Body of pancreas (tissue), 4 donors: ENCODE results near the gene ENDOU. TPM values are rescaled to one million over a fixed set of nuclear protein-coding genes. Genes with fewer than 3 reads are reported as not detected.

Experiments
- ATAC-seq: fragments of 150-250 bp; one replicate; pipeline ENCODE4 v1.9.1; 2016
- DNase-seq, 4 donors: peaks; one replicate each; pipeline ENCODE4 v3.0.0-alpha.2; 2019
- H3K27ac ChIP-seq, 4 donors: fragments of 200-600 bp; sonication (generic); 1 replicate in 3 of 4; 2 replicates in 1 of 4; pipeline versions ENCODE4 v1.5.1 to v1.6.1; 2016 to 2019; ENCODE audit warnings: mild to moderate bottlenecking in 1 of 4, mixed read lengths in 1 of 4, moderate library complexity in 1 of 4
- H3K27me3 ChIP-seq, 2 donors: fragments of 200-600 bp; sonication (generic); one replicate each; pipeline ENCODE4 v1.6.0; 2016; ENCODE audit warnings: mild to moderate bottlenecking in 1 of 2
- H3K36me3 ChIP-seq, 2 donors: fragments of 200-600 bp; sonication (generic); replicated peaks in 1 of 2; 2 replicates each; pipeline ENCODE4 v1.5.1; 2016; ENCODE audit warnings: low read depth in 2 of 2; ENCODE audit not compliant: insufficient read depth in 1 of 2
- H3K4me1 ChIP-seq: fragments of 200-600 bp; sonication (generic); one replicate; pipeline ENCODE4 v1.6.0; 2016
- H3K4me3 ChIP-seq, 2 donors: fragments of 200-600 bp; sonication (generic); 1 replicate in 1 of 2; 2 replicates in 1 of 2; pipeline ENCODE4 v1.5.1; 2016 to 2019
- H3K9me3 ChIP-seq, 3 donors: fragments of 200-600 bp; sonication (generic); 1 replicate in 2 of 3; 2 replicates in 1 of 3; pipeline ENCODE4 v1.5.1; 2016
- POLR2A ChIP-seq, 3 donors: fragments of 450-650 bp; IDR thresholded peaks; one replicate each; pipeline ENCODE4 v1.6.1; 2016; ENCODE audit warnings: antibody characterized with exemption in 3 of 3, mild to moderate bottlenecking in 2 of 3
- WGBS, 2 donors: methylation state at CpG; one replicate each; pipeline ENCODE4 v1.1.5; 2017; 5-methylcytosine and 5-hydroxymethylcytosine counted together
- intact Hi-C: fragments of 100-400 bp; cut with DNase I; formaldehyde crosslinking; loops from one replicate; pipeline ENCODE4 v1.15.1; 2023
- total RNA-seq, 2 donors: library from RNA; depleted of rRNA; stranded (reverse); fragments of >200 nt; gene quantifications; one replicate each; pipeline ENCODE4 v1.1.0, GENCODE V29; 2016
- TF ChIP-seq, protein P1 (sequence below), 7 experiments: fragments of 450-650 bp in 4 of 7; fragments of 200-600 bp in 3 of 7; sonication (generic) in 3 of 7; IDR thresholded peaks; one replicate each; pipeline ENCODE4 v1.5.1; 2016 to 2019; ENCODE audit warnings: antibody characterized with exemption in 7 of 7

Gene ENDOU
- total RNA-seq, 2 donors from 2014 or later: not detected

DNA sequence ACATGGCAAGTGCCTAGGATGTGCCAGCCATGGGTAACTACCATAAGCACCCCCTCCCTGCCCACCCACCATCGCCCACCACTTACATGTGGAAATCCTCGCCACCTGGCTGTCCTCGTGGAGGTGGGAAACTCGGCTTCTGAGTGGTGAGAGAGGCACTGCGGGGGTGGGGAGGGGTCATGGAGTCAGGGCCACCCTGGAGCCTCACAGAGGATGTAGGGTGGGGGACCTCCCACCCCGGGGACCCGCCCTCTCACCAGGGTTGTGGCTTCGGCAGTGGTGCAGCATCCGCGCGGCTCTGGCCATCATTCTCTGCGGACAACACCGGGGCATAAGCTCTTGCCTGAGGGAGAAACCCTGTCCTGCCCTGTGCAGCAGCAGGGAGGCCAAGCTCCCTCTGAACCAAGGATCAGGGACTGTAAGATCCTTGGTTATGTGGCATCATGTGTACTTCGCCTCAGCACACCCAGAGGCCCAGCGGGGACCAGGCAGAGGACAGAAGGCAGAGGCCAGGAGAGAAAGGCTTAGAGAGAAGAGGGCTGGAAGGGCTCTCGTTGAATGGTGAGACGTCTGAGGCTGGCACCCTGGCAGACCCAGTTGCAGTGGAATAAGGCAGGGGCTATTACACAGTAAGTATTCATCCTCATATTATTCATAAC lies 12.8 kb upstream of the ENDOU start:
- no peak for DNase-seq
- WGBS, 2 donors: 73 to 77% methylated on average over 10 to 17 of the region's 17 CpGs
- ATAC-seq: no peak
- Histone ChIP-seq H3K4me1 (peaks cover 29% of the 10 kb centered on the region), H3K27me3 (no peaks in the 10 kb centered on the region), H3K27ac (peak overlapping the region in 3 of 4 donors; percentile 60 to 82 (median 75)), H3K9me3 (no peaks in the 10 kb centered on the region), H3K36me3 (no peaks in the 10 kb centered on the region), H3K4me3 (no peak overlapping the region)
- TF ChIP-seq POLR2A (IDR thresholded peaks at IDR 0.05): no peak
- TF ChIP-seq, protein P1, sequence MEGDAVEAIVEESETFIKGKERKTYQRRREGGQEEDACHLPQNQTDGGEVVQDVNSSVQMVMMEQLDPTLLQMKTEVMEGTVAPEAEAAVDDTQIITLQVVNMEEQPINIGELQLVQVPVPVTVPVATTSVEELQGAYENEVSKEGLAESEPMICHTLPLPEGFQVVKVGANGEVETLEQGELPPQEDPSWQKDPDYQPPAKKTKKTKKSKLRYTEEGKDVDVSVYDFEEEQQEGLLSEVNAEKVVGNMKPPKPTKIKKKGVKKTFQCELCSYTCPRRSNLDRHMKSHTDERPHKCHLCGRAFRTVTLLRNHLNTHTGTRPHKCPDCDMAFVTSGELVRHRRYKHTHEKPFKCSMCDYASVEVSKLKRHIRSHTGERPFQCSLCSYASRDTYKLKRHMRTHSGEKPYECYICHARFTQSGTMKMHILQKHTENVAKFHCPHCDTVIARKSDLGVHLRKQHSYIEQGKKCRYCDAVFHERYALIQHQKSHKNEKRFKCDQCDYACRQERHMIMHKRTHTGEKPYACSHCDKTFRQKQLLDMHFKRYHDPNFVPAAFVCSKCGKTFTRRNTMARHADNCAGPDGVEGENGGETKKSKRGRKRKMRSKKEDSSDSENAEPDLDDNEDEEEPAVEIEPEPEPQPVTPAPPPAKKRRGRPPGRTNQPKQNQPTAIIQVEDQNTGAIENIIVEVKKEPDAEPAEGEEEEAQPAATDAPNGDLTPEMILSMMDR (IDR thresholded peaks at IDR 0.05): no peak
- intact Hi-C loops: no loop called here

DNA sequence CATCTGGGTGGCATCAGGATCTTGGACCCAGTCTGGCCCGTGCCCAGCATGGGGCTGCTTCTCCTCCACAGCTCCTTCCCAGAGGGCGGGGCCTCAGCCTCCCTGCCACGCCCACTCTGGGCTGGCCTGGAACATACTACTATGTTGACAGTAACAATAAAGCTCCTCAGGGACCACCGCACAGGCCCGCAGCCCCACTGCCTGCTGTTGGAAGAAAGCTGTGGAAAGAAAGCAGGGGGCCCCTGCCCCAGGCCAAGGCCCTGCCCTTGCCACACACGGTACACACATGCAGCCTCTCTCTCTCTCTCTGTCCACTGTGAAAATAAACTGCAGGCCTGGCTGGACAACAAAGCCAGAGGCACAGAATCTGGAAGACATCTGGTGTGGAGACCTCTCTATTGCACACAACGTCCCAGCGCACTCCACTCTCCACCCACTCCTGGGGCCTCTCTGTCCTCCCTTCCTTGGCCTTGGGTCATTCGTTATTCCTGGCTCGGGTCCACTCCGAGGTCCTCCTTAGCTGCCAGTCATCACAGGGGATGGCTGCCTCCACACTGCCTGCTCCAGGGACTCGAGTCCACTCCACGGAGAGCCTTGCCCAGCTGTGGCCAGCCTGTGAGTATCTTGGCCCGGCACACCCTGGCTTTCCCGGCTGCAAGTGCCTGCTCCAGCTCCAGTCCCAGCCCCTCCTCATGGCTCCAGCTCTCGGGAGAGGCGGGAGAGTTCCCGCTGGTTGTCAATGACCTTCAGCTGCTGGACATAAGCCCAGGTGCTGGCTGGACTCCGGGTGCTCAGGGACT lies 11.8 kb upstream of the ENDOU start:
- WGBS, 2 donors: 16 to 17% methylated on average over 9 to 19 of the region's 19 CpGs

DNA sequence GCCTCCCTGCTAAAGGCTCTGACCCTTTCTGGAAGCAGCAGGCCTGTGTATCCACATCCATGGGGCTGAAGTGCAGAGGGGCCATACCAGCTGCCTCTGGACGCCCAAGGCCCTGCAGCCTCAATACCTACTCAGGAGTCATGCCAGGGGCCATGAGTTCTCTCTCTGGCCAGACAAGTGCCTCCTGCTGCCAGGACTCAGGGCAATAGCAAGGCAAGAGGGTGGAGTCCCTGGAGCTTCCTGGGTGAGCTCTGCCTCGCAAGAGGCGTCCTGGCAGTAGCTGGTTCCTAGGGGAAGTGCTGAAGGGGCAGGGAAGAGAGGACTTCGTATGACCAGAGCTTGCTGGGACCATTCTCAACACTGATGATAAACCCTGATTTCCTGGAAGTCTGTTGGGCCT lies 10.9 kb upstream of the ENDOU start:
- WGBS, 2 donors: 80 to 95% methylated on average over 3 to 4 of the region's 4 CpGs
- H3K4me1 ChIP-seq: peaks cover 27% of the 10 kb centered on the region
- ATAC-seq: no peak

More for the DNA sequence above, 11.8 kb upstream of the ENDOU start:
- peaks cover 29% of the 10 kb centered on the region for H3K4me1 ChIP-seq
- H3K36me3 ChIP-seq: no peaks in the 10 kb centered on the region
- DNase-seq (peak; percentile 89 to 96 (median 93)), ATAC-seq (peak; percentile 91)
- intact Hi-C loops: no loop called here
- H3K4me3 ChIP-seq: no peak overlapping the region
- peak overlapping the region; percentile 60 to 82 (median 70) for H3K27ac ChIP-seq
- TF ChIP-seq, protein P1 (IDR thresholded peaks at IDR 0.05): peak in 4 of 7 experiments; percentile 17 to 26 (median 19)
- peak in 2 of 3 donors; percentile 42 to 47 for TF ChIP-seq POLR2A (IDR thresholded peaks at IDR 0.05)
- no peaks in the 10 kb centered on the region for H3K27me3 ChIP-seq
- no peaks in the 10 kb centered on the region for H3K9me3 ChIP-seq

DNA sequence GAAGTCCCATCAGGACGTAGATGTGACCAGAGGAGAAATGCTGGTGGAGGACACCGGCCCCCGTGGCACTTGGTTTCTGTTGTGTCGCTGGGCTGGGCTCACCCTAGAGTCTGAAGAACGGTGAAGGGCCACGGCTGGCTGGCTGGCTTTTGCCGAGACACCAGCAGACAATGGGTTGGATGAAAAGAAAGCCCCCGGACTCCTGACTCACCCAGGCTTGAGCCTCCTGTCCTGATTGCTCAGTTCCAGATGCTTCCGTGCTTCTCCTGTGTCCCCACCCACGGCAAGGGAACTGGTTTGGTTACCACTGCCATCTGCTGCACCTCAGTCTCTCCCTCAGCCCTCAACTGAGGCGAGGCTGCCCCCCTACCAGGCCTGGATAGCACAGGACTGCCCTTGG lies 10.4 kb upstream of the ENDOU start:
- Histone ChIP-seq H3K4me1 (peaks cover 32% of the 10 kb centered on the region), H3K27me3 (no peaks in the 10 kb centered on the region), H3K36me3 (no peaks in the 10 kb centered on the region), H3K9me3 (no peaks in the 10 kb centered on the region), H3K27ac (peak overlapping the region in 1 of 4 donors; percentile 75), H3K4me3 (no peak overlapping the region)
- ATAC-seq (no peak), DNase-seq (no peak)
- TF ChIP-seq, protein P1 (IDR thresholded peaks at IDR 0.05): no peak
- no peak for TF ChIP-seq POLR2A (IDR thresholded peaks at IDR 0.05)
- intact Hi-C loops: no loop called here
- WGBS, 2 donors: 91% methylated on average over 7 to 10 of the region's 11 CpGs

More for the DNA sequence above, 10.9 kb upstream of the ENDOU start:
- Histone ChIP-seq H3K4me3 (no peak overlapping the region), H3K36me3 (no peaks in the 10 kb centered on the region), H3K9me3 (no peaks in the 10 kb centered on the region), H3K27me3 (no peaks in the 10 kb centered on the region), H3K27ac (peak overlapping the region; percentile 60 to 82 (median 70))
- TF ChIP-seq, protein P1 (IDR thresholded peaks at IDR 0.05): no peak
- no peak for TF ChIP-seq POLR2A (IDR thresholded peaks at IDR 0.05)
- DNase-seq: no peak
- intact Hi-C loops: no loop called here
